NCI-H510A treated with DMSO at 0.1 percent for 48 hours (cell line): Measurements from ENCODE around the gene OPTN.
"Not testable (repeated sequence)": the region's sequence is repeated elsewhere in the genome, so short reads cannot be mapped to it uniquely, and the experiment has no call there.

Experiments
- DNase-seq: peaks from one replicate; lab custom pipeline; 2025; lab: John Stamatoyannopoulos, UW

The OPTN gene

DNA sequence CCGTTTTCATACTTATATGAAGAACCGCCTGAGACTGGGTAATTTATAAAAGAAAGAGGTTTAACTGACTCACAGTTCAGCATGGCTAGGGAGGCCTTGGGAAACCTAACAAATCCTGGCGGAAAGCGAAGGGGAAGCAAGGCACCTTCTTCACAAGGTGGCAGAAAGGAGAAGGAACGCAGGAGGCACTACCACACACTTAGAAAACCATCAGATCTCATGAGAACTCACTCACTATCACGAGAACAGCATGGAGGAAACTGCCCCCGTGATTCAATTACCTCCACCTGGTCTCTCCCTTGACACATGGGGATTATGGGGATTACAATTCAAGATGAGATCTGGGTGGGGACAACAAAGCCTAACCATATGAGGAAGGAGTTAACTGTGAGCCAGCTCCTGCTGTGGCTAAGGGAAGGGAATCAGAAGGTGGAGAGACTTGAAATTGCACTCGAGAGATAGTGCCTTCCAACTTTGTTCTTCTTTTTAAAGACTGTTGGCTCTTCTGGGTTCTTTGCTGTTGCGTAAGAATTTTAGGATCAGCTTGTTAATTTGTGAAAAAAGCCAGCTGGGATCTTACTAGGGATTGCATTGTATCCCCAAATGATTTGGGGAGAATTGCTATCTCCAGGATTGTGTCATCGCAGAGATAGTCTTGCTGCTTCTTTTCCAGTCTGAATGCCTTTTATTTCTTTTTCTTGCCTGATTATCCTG lies 21.0 kb downstream of the OPTN start:
- no peak for DNase-seq

DNA sequence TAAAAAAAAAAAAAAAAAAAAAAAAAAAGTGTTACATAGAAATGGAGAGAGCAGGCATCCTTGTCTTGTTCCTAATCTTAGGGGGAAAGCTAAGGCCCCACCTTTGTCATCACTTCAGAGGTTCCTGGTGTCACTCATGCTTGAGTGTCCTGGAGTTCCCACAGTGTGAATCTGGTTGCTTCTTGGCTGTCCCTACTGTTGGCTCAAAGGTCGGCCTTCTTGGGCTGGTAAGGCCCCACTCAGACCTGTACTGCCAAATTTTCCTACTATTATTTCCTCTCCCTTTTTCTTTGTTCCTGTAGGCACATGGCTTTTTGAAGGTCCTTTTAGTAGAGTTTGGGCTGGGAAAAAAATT lies 21.5 kb downstream of the OPTN start:
- DNase-seq = no peak

DNA sequence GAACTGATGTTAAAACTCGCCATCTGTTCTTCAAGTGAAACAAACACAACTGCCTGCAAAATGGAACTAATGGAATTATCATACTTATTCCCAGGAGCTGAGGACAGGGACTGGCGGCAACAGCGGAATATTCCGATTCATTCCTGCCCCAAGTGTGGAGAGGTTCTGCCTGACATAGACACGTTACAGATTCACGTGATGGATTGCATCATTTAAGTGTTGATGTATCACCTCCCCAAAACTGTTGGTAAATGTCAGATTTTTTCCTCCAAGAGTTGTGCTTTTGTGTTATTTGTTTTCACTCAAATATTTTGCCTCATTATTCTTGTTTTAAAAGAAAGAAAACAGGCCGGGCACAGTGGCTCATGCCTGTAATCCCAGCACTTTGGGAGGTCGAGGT lies 36.7 kb downstream of the OPTN start:
- no peak for DNase-seq

DNA sequence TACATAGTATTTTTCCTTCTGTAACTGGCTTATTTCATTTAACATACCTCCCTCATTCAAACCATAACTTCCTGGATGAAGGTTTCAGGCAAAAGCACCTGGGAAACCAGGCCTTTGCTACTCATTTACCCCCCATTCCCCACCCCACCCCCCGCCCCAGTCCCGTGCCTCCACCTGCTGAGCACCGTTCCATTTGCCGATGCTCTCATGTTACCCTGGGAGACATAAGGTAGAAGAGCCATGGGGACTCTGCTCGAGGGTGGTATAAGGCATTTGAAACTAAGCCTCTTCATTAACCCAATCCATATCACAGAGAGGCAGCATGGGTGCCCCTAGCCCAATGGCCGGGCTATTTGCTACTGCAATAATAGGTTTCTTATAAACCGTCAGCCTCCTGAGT lies 39.2 kb downstream of the OPTN start:
- peak; percentile 71 for DNase-seq

DNA sequence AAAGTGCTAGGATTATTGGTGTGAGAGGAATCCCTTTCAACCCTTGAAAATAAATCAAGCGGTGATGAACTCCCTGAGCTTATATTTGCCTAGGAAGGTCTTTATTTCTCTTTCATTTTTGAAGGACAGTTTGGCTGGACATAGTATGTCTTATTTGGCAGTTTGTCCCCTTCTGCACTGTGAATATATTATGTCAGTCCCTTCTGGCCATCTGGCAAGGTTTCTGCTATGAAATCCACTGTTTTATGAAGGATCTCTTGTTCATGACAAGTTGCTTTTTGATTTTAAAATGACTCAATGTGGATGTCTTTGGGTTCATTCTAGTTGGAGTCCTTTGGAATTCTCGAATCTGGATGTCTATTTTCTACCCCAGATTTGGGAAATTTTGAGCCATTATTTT lies 39.7 kb downstream of the OPTN start:
- DNase-seq = no peak

DNA sequence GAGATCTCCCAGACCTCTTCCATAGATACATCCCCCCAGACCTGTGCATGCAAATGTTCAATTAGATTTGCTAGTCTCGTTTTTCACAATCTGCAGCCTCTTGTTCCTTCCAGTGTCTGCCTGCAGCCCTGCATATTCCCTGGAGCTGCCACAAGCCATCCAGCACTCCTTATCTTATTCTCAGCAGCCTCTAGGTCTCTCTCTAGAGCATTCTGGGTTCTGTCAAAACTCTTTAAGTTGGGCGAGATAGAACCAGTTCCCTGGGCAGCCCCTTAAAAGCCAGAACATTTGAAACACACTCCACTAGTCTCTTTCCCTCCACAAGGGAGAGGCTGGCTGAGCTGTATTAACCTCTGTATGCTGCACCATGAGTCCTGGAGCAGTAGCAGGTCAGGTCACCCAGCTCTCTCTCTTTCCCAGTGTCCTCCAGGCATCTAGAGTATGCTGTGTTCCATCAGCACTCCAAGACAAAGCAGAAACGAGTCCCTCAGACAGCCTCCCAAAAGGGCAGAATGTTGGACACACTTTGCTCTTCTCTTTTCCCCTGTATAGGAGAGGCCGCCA lies 40.7 kb downstream of the OPTN start:
- DNase-seq = no peak

DNA sequence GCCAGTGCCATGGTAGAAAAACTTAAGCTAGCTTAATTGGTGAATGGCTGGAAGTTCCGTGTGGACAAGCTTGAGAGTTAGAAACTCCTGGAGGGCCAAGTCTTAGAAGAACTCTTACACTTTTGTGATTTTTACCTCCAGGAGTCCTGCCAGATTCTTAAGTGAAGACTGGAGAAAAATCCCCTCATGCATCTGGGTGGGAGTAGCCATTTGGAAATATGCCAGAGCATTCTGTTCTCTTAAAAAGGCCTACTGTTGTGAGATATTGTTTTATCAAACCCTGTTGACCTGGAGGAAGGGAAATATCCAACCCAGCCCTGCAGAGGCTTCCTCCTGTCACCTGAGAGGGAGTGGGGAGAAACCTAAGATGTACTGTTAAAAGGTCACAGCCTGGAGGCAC lies 43.8 kb downstream of the OPTN start:
- DNase-seq = no peak

DNA sequence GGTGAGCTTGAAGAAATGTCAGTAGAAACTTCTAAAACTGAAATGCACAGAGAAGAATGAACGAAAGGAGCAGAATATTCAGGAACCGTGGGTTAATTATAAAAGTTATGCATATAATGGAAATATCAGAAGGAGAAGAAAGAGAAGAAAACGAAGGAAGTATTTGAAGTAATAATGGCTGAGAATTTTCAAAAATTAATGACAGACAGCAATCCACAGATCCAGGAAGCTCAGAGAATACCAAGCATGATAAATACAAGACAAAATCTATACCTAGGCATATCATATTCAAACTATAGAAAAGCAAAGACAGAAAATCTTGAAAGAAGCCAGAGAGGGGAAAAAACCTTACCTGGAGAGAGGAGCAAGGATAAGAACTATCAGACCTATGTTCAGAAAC lies 44.9 kb downstream of the OPTN start:
- no peak for DNase-seq

DNA sequence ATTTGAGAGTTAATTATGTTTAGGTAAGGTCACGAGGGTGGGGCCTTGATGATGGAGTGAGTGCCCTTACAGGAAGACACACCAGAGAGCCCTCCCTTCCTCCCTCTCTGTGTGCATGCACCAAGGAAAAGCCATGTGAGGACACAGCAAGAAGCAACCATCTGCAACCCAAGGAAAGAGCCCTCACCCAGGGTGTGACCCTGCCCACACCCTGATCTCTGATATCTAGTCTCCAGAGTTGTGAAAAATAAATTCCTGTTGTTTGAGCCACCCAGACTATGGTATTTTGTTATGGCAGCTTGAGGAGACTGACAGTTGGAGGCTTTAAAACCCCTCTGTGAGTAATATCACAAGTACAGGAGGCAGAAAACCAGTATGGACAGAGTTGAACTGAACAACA lies 46.4 kb downstream of the OPTN start:
- DNase-seq = no peak

DNA sequence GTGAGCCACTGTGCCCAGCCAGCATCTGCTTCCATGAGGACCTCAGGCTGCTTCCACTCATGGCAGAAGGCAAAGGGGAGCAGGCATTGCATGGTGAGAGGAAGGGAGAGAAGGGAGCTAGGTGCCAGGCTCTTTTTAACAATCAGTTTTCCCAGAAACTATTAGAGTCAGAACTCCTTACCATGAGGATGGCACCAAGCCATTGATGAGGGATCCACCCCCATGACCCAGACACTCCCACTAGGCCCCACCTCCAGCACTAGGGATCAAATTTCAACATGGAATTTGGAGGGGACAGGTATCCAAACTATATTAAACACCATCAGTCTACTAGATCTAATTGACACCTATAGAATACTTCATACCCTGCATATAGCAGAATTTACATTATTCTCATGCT lies 47.2 kb downstream of the OPTN start:
- no peak for DNase-seq

DNA sequence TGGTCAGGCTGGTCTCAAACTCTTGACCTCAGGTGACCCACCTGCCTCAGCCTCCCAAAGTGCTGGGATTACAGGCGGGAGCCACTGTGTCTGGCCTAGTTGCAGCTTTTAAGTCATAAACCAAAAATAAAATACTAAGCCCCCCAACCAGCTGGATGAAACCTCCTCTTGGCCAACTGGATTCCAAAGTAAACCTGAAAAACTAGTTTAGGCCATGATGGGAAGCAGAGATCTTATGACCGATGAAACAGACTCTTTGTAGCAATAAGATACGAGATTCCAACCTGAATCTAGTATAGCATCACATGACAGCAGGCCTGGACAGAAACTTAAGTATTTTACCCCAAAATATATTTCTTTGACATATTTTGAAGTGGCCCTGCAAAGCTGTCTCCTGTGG lies 52.3 kb downstream of the OPTN start:
- DNase-seq = no peak

DNA sequence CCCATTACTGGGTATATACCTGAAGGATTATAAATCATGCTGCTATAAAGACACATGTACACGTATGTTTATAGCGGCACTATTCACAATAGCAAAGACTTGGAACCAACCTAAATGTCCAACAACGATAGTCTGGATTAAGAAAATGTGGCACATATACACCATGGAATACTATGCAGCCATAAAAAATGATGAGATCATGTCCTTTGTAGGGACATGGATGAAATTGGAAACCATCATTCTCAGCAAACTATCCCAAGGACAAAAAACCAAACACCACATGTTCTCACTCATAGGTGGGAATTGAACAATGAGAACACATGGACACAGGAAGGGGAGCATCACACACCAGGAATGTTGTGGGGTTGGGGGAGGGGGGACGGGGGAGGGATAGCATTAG lies 55.9 kb downstream of the OPTN start:
- not testable (repeated sequence) for DNase-seq

DNA sequence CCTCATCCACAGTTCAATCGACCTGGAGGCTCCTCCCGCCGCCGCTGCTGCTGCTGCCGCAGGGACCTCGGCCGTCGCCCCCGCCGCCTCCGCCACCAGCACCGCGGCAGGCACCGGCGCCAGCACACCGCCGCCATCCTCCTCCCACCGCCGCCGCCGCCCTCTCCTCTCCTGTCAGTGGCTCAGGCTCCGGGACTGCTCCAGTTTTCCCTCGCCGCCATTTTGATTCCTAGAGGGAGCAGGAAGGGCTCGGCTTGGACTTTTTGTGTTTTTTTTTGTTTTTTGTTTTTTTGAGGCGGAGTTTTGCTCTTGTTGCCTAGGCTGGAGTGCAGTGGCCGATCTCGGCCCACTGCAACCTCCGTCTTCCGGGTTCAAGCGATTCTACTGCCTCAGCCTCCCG lies 58.4 kb downstream of the OPTN start:
- DNase-seq = no peak

DNA sequence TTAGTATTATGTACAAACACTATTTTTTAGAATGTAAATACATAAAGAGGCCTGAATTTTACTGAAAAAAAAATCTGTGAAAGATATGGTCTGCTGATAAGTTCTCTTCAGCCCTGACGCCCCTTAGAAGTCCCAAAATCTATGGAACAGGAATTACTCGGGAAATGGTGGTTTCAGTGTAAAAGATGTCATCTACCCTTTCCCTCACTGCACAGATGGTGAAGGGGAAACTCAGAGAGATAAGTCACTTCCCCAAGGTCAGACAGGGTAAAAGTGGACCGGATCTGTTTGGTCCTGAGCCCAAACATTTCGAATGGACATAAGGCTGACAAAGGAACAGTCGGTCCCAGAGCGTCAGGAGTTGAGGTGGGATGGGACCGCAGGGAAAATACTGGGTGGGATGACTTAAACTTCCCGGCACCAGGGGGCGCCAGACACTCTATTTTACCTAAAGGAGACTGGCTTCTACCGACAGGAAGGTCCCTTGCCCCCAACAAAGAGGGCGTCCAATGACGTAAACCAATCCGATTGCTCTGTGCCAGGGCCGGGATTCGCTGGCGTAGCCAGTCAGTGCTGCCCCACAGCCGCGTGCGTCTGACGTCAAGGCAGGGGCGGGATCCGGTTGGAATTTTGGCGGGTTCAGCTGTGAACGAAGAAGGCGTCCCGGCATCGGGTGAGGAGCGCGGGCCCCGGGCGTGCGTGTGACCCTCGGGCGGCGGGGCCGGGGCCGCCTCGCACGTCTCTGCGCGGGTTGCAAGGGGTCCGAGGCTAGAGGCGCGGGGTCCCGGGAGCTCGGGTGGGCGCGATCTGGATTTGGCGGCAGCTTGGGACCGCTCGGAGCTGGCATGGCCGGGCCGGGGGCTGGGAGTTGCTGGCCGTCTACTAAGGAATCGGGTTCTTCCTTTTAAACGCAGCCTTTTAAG lies 61.2 kb downstream of the OPTN start, which contains the start of gene MCM10:
TSS of gene MCM10 (plus strand) at position 625 of the 923 bp plus-strand sequence. CDS start 2,645 bp downstream, outside the sequence.
- DNase-seq = peak; percentile 98

DNA sequence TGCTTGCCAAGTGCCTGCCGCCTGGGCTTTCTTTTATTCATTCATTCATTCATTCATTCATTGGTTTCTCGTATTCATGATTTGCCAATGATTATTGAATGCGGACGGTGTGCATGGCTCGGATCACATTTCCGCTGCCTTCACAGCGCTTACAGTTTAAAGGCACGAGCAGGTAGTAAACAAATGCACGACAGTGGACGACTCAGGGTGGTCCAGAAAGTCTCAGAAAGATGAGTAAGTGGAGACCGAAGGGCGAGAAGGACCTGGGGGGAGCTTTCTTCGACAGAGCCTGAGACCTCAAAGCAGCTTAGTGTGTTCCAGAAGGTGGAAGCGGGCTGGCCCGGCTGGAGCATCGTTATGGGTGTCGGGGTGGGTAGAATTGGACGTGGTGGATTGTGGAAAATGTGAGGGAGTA lies 61.9 kb downstream of the OPTN start:
- peak; percentile 12 for DNase-seq

DNA sequence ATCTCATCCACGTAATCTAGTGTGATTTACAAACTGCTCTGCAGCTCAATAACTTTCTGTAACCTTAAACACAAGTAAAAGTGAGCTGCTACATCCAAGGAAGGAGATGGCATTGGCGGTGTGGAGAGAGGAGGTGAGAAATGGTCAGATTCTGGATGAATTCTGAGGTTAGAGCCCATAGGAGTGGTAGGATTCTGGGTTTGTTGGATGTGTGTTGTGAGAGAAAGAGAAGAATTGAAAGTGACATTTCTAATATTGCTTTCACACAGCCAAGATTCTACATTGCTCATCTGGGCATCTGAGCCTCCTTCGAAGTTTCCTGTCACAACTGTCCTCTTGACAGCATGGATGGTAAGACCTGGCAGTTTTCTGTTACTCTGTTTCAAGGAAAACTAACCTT lies 63.9 kb downstream of the OPTN start:
- no peak for DNase-seq

DNA sequence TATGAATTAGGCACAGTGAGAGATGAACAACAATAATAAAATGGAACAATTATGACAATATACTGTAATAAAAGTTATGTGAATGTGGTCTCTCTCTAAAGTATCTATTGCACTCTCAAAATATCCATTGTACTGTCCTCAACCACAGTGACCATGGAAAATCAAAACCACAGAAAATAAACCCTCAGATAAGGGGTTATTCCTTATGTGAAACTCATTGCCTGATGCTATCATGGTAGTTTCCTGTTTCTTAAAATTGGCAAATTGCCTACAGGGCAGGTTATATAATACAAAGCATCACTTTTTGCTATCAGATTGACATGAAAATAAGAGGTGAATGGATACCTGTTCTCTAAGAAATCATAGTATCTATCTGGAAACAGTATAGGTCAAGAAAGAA lies 65.2 kb downstream of the OPTN start:
- no peak for DNase-seq

DNA sequence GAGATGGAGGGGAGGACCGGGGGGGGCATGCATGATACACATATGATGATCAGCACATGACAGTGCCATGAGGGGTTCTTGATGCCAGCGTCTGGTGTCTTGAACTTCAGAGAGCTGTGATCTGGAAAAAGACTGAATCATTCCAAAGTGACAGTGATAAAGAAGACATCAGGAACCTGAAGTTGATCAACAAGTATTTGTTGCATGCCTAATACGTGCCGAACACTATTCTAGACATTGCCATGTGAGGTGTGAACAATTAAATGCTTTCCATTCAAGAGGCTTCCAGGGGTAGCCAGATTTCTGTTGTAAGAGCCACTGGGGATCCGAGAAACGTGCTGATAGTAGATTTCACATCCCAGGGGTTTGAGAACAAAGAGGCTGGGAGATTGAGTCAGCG lies 67.6 kb downstream of the OPTN start:
- DNase-seq = no peak

DNA sequence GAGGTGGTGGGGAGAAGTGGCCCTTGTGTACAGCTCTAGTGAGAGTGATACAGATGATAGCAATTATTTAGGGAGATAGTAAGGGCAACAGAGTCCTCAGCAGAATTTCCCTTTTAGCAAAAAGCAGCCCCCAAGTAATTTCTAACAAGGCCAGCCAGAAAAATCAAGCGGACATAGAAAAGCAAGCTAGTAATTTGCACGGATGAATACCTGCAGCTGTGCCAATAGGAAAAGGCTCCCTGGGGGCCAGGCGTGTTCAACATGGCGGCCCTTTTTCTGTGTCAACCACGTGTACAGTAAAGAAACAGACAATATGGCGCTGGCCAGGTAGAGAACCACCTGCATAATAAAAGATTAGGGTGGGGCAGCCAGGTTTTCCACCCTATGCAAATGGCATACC lies 68.8 kb downstream of the OPTN start:
- DNase-seq = no peak

DNA sequence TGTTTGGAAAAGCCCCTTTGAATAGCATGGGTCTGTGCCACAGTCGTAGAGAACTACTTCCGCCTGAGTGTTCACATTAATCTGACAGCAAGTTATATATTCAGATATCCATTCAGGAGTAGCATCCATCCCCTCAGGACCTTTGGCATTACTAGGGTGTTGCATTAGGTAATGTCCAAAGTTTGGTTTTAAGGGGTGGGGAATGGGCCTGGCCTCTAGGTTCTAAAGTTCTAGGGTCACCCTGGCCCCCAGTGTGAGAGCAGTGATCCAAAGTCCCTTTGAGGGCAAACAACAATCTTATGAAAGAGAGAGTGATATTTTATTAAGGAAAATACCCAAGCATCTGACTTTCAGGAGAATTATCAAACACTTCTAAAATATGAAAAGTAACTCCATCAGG lies 73.7 kb downstream of the OPTN start:
- no peak for DNase-seq

DNA sequence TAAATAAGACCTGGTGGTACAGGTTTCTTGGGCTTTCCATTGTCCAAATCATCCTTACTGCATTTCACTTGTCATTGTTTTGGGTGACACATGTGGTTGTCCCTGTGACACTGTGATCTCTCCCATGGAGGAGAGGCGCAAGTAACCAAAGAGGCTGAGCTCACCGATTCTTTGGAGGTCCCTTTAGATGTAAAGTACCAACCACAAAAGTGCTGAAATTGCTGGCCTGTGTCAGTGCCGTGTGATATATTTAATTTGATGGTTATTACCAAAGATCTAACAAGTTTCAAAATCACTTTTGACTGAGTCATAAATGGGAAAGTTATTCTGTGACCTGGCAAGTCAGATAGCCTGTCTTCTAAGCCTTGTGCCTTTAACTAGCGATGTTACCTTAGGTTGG lies 80.8 kb downstream of the OPTN start:
- DNase-seq = no peak

DNA sequence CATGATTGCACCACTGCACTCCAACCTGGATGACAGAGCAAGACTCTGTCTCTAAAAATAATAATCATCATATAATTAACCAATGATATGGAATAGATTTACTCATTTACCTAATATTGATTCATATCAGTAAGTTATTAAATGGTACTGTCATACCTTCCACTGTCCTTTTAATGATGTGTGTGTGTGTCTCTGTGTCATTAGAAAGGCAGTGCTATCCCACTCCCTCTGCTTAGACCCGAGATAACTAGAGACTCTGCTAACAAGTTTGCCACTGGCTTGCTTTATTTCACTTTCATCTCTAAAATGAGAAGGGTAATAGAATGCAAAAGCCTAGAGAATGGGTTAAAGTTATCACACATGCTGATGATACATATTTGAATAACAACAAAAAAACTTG lies 82.5 kb downstream of the OPTN start:
- no peak for DNase-seq

DNA sequence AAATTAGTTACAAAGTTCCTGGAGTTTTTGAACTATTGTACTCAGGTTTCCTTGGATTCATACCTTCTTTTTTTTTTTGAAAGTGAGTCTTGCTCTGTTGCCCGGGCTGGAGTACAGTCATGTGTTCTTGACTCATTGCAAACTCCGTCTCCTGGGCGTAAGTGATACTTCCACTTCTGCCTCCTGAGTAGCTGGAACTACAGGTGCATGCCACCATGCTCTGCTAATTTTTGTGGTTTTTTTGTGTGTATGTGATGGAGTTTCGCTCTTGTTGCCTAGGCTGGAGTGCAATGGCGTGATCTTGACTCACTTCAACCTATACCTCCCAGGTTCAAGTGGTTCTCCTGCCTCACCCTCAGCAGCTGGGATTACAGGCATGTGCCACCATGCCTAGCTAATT lies 83.7 kb downstream of the OPTN start:
- DNase-seq = no peak
